ENCODE results near the gene ADGRG1.

DNA sequence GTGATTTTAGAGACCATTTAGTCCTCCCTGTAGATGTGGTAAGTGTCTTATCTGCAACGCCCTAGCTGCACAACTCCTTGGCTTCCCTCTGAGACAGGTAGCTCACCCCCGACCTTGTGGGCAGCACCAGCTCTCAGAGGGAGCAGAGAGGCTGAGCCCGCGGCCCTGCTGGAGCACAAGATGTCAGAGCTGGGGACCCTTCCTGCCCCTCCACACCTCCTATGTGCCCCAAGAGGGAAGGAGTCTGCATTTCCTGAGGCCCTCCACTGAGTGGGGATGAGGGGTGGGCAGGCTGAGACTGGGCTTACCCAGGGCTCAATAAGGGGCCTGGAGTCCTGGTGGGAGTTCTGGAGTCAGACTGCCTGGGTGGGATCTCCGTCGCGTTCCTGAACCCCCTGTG is 12.2 kb upstream of the ADGRG1 start:
- TF ChIP-seq ZNF16 (tag by site-specific recombination; IDR thresholded peaks at IDR 0.05; ENCODE audit: low read depth) = no peak
- TF ChIP-seq IKZF3 (tag by site-specific recombination; IDR thresholded peaks at IDR 0.05) = no peak
